Right atrium auricular region (tissue), 2 donors: ENCODE measurements around the gene GCN1. TPM values are rescaled to one million over a fixed set of nuclear protein-coding genes. Genes with fewer than 3 reads are reported as not detected.

Experiments
- DNase-seq: peaks from one replicate; pipeline ENCODE4 v3.0.0-alpha.2; 2019; ENCODE audit warnings: low spot score
- H3K27ac ChIP-seq, 2 donors: fragments of 200-600 bp; sonication (generic); 1 replicate in 1 of 2; 2 replicates in 1 of 2; pipeline ENCODE4 v1.5.1; 2016 to 2019
- H3K27me3 ChIP-seq, 2 donors: fragments of 200-600 bp; sonication (generic); one replicate each; pipeline versions ENCODE4 v1.5.1 to v1.6.0; 2017 to 2019
- H3K36me3 ChIP-seq: fragments of 200-600 bp; sonication (generic); one replicate; pipeline ENCODE4 v1.5.1; 2016
- H3K4me1 ChIP-seq, 2 donors: fragments of 200-600 bp; sonication (generic); one replicate each; pipeline versions ENCODE4 v1.5.1 to v1.6.0; 2017 to 2019
- H3K4me3 ChIP-seq, 2 donors: fragments of 200-600 bp; sonication (generic); 1 replicate in 1 of 2; 2 replicates in 1 of 2; pipeline ENCODE4 v1.5.1; 2017 to 2019; ENCODE audit warnings: mild to moderate bottlenecking in 1 of 2, moderate library complexity in 1 of 2
- H3K9me3 ChIP-seq, 2 donors: fragments of 200-600 bp; sonication (generic); one replicate each; pipeline ENCODE4 v1.5.1; 2019
- CTCF ChIP-seq, 2 donors: fragments of 200-600 bp; sonication (generic); IDR thresholded peaks; one replicate each; pipeline ENCODE4 v1.5.1; 2019; ENCODE audit warnings: antibody characterized with exemption in 2 of 2
- total RNA-seq, 2 donors: library from RNA; depleted of rRNA; stranded (reverse); fragments of >200 nt; gene quantifications; one replicate each; pipeline ENCODE4 v1.1.0, GENCODE V29; 2016

The GCN1 gene
- total RNA-seq, 2 donors from 2014 or later, result 28.3 to 36.0 TPM

DNA sequence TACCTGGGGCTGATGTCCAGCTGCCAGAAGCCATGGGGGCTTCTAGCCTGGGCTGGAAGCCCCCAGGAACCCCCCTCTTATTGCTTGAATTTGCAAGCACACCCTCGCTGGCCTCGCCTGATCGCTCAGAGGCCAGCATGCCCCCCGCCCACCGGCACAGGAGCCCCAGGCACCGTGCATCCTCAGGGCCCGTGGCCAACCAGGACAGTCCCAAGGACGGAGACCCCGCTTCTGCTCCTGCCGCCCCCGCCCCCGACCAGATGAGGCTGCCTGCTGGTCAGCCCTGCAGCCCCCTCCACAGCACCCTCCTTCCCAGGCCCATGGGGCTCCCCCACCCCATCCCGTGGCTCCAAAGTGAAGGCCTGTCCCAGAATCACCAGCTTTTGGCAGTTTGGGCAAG lies 99.2 kb downstream of the GCN1 start:
- Histone ChIP-seq H3K27ac (no peak overlapping the region), H3K9me3 (no peaks in the 10 kb centered on the region), H3K27me3 (no peaks in the 10 kb centered on the region), H3K4me3 (no peak overlapping the region), H3K36me3 (peaks cover 26% of the 10 kb centered on the region), H3K4me1 (peaks cover 0 to 5% of the 10 kb centered on the region in 2 donors)
- no peak for DNase-seq
- TF ChIP-seq CTCF (IDR thresholded peaks at IDR 0.05), result no peak

GRCh38 chr12:120094485-120094884 lies 100.0 kb downstream of the GCN1 start:
- Histone ChIP-seq H3K27me3 (no peaks in the 10 kb centered on the region), H3K27ac (no peak overlapping the region), H3K36me3 (peaks cover 26% of the 10 kb centered on the region), H3K9me3 (no peaks in the 10 kb centered on the region), H3K4me1 (no peaks in the 10 kb centered on the region), H3K4me3 (no peak overlapping the region)
- DNase-seq, result no peak
- no peak for TF ChIP-seq CTCF (IDR thresholded peaks at IDR 0.05)

GRCh38 chr12:120093592-120094355 lies 100.7 kb downstream of the GCN1 start:
- DNase-seq, result no peak
- no peaks in the 10 kb centered on the region for H3K9me3 ChIP-seq
- TF ChIP-seq CTCF (IDR thresholded peaks at IDR 0.05), result no peak

DNA sequence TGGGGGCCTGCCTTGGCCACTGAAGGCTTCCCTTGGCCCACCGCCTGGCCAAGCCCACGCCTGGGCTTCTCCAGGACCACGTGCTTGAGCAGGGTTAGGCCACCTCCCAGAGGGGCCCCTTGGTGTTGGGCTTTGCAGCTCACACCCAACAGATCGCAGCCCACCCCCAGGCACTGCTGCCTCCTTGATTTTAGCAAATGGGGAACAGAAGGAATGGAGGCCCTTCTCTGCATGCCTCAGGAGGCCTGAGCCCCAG lies 101.3 kb downstream of the GCN1 start:
- Histone ChIP-seq H3K27ac (no peak overlapping the region), H3K36me3 (peaks cover 20% of the 10 kb centered on the region), H3K27me3 (no peaks in the 10 kb centered on the region), H3K9me3 (no peaks in the 10 kb centered on the region), H3K4me3 (no peak overlapping the region), H3K4me1 (no peaks in the 10 kb centered on the region)
- no peak for TF ChIP-seq CTCF (IDR thresholded peaks at IDR 0.05)
- no peak for DNase-seq

More at GRCh38 chr12:120093592-120094355, 100.7 kb downstream of the GCN1 start:
- Histone ChIP-seq H3K36me3 (peaks cover 25% of the 10 kb centered on the region), H3K4me1 (no peaks in the 10 kb centered on the region), H3K27ac (no peak overlapping the region), H3K27me3 (no peaks in the 10 kb centered on the region), H3K4me3 (no peak overlapping the region)

DNA sequence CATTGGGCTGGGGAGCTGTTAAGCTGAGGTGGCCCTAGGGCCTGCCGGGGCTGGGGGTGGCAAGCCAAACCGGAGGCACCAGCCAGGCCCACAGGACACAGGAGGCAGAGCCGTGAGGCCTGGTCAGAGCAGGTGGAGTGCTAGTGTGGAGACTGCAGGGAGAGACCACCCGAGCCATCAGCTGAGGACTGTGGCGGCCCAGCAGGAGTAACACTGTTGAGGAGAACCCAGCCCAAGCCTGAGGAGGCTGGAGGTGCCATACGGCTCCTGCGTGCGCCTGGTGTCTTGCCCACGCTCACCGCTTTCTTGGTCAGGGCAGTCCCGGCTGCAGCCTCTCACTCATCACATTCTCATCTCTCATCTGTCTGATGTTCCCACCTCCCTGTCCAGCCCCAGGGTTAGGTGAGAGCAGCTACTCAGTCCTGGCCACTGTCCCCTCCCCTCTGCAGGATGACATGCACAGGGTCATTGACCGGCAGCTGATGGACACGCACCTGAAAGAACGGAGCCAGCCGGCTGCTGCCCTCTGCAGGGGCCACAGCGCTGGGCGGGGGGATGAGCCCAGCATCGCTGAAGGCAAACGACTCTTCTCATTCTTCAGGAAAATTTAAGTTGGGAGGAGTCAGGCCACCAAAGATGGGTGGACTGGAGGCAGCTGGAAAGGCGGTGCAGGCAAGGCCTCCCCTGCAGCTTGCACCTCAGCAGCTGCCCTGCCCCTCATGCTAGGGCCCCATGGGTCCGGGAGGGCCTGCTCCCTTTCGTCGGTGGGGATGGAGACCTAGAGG lies 101.8 kb downstream of the GCN1 start:
- DNase-seq, result no peak
- H3K27ac ChIP-seq, result no peak overlapping the region
- no peak for TF ChIP-seq CTCF (IDR thresholded peaks at IDR 0.05)
- H3K9me3 ChIP-seq, result no peaks in the 10 kb centered on the region
- H3K4me3 ChIP-seq, result no peak overlapping the region
- H3K36me3 ChIP-seq, result peaks cover 17% of the 10 kb centered on the region
- no peaks in the 10 kb centered on the region for H3K27me3 ChIP-seq
- no peaks in the 10 kb centered on the region for H3K4me1 ChIP-seq
